Fibroblast of peridontal ligament (primary cell): Measurements from ENCODE around the gene C2CD4C.
"Not testable (repeated sequence)": the region's sequence is repeated elsewhere in the genome, so short reads cannot be mapped to it uniquely, and the experiment has no call there.

ENCODE experiments used
- DNase-seq: peaks from one replicate; pipeline ENCODE4 v3.0.0-alpha.2; 2010; ENCODE audit errors: extremely low read depth

Gene C2CD4C

GRCh38 chr19:413756-414420 is 4.9 kb upstream of the C2CD4C start:
- DNase-seq = no peak

- no peak for DNase-seq
These were observed 3.7 kb upstream of the C2CD4C start for GRCh38 chr19:412356-413355.

- no peak for DNase-seq
These were observed 2.9 kb upstream of the C2CD4C start for GRCh38 chr19:411723-412355.

GRCh38 chr19:411121-411722 is 2.3 kb upstream of the C2CD4C start:
- not testable (repeated sequence) for DNase-seq

GRCh38 chr19:410243-410781 is 1.4 kb upstream of the C2CD4C start:
- DNase-seq = no peak

- peak; percentile 1 for DNase-seq
These were observed 732 bp upstream of the C2CD4C start for GRCh38 chr19:409516-410242.

- DNase-seq = no peak
These were observed 476 bp downstream of the C2CD4C start for GRCh38 chr19:408441-408901.

GRCh38 chr19:407511-408440 is 1.2 kb downstream of the C2CD4C start:
- no peak for DNase-seq

- no peak for DNase-seq
These were observed 1.9 kb downstream of the C2CD4C start for GRCh38 chr19:406971-407510.

- DNase-seq = no peak
These were observed 2.7 kb downstream of the C2CD4C start for GRCh38 chr19:406135-406781.

GRCh38 chr19:405121-405965 is 3.6 kb downstream of the C2CD4C start:
- DNase-seq = no peak

GRCh38 chr19:403221-404027 is 5.5 kb downstream of the C2CD4C start:
- DNase-seq = no peak

- DNase-seq = no peak
These were observed 6.2 kb downstream of the C2CD4C start for GRCh38 chr19:402786-403185.

- DNase-seq = no peak
These were observed 7.0 kb downstream of the C2CD4C start for GRCh38 chr19:401866-402511.

GRCh38 chr19:400976-401865 is 7.7 kb downstream of the C2CD4C start:
- DNase-seq = no peak

GRCh38 chr19:399370-399769 is 9.6 kb downstream of the C2CD4C start:
- DNase-seq = no peak
